ENCODE results near the gene LAMA3.

LAMA3 gene

DNA sequence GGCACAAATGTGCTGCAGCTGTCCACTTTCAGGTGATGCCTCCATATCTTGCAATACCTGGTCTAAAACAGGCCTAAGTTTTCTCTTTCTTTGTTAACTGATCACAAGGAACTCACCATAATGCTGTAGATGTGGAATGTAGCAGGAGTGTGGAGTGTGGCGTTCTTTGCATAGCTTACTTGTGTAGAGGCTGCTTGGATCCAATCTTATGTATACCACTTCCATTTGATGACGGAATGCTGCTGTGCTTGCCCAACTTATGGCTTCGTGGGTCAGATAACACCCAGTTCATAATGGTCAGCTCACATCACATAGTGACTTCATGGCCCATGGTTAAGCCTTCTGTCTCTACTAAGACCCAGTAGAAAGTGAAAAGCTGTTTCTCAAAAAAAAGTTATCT, 114.5 kb downstream of the LAMA3 start:
- no peak for TF ChIP-seq CTCF (IDR thresholded peaks at IDR 0.05; ENCODE audit: insufficient read depth, low read depth, low read length, missing control alignments)
- no peak for DNase-seq (ENCODE audit: low read depth)
- no peak overlapping the region for H3K4me3 ChIP-seq (ENCODE audit: low read length)

GRCh38 chr18:23805898-23806297, 116.6 kb downstream of the LAMA3 start:
- no peak for TF ChIP-seq CTCF (IDR thresholded peaks at IDR 0.05; ENCODE audit: insufficient read depth, low read depth, low read length, missing control alignments)
- DNase-seq (ENCODE audit: low read depth), result peak; percentile 81

GRCh38 chr18:23809415-23809814, 120.2 kb downstream of the LAMA3 start:
- no peak overlapping the region for H3K4me3 ChIP-seq (ENCODE audit: low read length)
- DNase-seq (ENCODE audit: low read depth), result no peak
- no peak for TF ChIP-seq CTCF (IDR thresholded peaks at IDR 0.05; ENCODE audit: insufficient read depth, low read depth, low read length, missing control alignments)

More at GRCh38 chr18:23805898-23806297, 116.6 kb downstream of the LAMA3 start:
- no peak overlapping the region for H3K4me3 ChIP-seq (ENCODE audit: low read length)

DNA sequence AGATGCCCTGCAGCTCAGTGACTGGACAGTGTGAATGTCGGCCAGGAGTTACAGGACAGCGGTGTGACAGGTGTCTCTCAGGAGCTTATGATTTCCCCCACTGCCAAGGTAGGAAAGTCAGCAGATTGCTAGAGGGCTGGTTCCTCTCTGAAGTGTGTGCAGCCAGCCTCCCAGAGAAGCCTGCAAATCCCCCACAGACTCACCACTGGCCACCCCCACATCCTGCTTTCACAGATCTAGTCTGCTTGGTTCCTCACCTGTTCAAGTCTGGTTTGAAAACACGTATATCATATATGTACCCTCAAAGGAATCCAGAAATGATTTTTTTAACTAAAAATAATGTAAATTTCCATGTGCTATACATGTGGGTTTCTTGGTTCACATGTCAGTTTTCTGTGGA, 121.1 kb downstream of the LAMA3 start:
- H3K4me3 ChIP-seq (ENCODE audit: low read length), result no peak overlapping the region
- DNase-seq (ENCODE audit: low read depth), result no peak
- no peak for TF ChIP-seq CTCF (IDR thresholded peaks at IDR 0.05; ENCODE audit: insufficient read depth, low read depth, low read length, missing control alignments)

DNA sequence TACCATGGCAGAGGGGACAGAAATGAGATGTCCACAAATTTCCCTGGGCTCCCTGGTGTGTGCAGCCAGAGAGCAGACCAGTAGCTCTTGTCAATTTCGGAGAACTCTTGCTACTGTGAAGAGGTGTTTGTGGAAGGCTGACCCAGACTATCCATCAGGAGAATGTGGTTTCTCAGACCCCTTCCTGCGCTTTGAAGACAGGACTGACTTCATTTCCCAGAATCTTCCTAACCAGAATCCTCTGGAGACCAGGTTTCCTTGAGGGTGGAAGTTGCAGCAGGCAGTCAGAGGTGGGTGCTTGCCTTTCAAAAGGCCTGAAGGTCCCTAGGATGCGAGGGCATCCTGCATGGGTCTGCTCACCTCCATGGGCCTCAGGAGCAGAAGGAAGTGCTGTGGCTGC, 121.9 kb downstream of the LAMA3 start:
- no peak overlapping the region for H3K4me3 ChIP-seq (ENCODE audit: low read length)
- TF ChIP-seq CTCF (IDR thresholded peaks at IDR 0.05; ENCODE audit: insufficient read depth, low read depth, low read length, missing control alignments), result no peak
- DNase-seq (ENCODE audit: low read depth), result no peak

- peak; percentile 42 for TF ChIP-seq CTCF (IDR thresholded peaks at IDR 0.05; ENCODE audit: insufficient read depth, low read depth, low read length, missing control alignments)
- H3K4me3 ChIP-seq (ENCODE audit: low read length), result no peak overlapping the region
- DNase-seq (ENCODE audit: low read depth), result peak; percentile 48
These were observed 123.5 kb downstream of the LAMA3 start for GRCh38 chr18:23812546-23813440.
